Measurements from ENCODE around the gene ERICH3.

The ERICH3 gene, protein sequence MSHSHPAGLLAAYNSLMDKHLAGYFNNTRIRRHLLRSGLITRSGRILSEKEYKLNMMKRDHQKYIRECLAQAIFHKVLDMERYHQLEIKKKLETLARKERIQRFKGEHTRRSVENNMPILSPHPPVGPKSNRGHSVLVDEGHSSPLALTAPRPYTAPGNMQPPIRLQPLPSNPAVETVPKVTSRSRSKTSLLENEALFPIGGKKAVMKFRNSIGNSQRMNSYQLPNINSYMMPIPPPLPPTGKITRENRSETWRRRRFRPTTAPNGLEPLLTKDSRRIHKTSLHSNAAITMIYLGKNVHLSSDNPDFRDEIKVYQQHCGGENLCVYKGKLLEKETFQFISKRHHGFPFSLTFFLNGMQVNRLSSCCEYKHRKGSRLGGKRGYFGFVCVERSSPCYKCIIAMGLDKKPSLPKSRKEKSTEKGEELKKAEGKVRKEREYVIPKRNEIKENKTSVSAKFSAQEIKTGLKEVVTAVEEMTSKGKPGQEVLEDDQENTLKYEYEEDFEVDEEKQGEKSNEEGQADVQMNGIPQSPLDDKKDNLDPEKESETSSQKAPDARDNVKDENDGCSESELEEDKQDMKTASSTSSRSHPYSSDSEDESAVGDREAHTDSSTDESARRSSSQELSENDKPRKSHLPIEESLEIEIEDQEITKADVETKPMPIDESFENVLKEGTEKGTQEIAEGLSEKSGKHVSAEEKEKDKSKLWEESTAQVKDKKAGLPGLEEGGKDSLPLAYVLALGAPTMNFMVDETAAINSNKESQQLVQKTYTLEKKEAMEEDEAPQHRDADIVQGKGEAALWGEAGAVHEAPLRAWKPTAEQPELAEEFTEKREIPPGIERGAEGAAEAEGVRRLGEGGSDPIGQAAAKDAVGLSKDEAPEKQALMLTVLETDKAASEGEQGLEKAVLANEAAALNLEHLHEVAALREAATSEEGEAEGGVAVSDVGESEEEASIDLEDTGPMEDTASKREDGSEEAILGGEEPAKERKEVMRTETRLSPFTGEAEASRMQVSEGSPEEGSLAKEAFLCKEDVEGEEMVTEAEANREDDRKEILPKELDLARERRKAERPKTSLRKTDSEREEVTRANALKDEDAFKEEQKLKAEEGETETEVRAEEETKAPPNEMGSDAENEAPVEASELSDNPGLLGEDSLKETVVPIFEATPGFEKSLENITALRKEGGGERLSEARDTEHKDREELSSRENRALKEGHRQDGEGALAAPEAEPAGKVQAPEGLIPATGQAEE (N-terminal part only)

DNA sequence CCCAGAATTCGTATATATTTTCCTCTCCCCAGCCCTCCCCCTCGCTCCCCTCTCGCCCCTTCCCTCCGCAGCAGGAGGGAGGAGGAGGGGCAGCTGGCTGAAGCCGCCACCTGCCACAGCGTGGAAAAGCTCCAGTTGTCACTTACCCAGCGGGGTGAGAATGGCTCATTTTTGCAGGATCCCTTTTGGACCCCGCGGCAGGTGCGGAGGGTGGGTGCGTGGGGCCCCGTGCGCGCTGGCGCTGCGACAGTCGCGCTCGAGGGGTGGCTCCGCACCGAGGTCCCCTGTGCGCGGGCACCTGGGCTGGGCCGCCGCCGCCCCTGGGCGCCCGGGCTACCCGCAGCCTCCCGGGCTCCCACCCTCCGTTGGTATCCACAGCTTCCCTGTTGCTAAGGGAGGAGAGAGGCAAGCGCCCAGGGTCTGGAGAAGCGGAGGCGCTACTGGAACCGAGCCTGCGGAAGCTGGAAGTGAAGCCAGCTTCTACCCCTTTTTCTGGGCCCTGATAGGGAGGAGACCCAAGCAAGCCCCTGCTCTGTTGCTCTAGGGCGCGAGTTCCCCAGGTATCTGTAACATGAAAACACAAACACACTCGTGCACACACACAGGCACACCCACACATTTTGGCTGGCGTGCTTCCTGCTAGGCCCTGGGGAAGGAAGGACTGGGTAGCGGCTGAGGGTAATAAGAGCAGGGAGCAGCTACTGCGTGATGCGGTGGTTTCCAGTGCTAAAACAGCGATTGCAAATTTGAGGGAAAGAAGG, at the start of gene ERICH3:
ERICH3 (minus strand) TSS at position 442 of the 761 bp plus-strand sequence; CDS start at position 169, 273 bp downstream.
- no peak for DNase-seq

DNA sequence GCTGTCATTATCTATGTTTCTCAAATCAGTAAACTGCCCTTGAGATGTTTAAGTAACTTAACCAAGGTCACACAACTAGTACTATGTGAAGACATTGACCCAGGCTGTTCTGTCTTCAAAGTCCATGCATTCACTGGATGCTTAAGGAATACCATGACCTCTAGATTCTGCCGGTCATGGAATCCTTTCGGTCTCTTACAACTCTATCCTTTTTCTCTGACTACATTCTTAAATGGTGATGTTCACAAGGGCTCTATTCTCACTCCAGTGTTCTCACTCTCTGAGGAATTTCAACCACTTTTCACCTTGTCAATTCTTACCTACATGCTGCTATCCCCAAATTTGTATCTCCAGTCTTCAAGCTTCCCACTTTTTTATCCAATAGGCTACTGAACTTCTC, 44.0 kb upstream of the ERICH3 start:
- no peak for DNase-seq

DNA sequence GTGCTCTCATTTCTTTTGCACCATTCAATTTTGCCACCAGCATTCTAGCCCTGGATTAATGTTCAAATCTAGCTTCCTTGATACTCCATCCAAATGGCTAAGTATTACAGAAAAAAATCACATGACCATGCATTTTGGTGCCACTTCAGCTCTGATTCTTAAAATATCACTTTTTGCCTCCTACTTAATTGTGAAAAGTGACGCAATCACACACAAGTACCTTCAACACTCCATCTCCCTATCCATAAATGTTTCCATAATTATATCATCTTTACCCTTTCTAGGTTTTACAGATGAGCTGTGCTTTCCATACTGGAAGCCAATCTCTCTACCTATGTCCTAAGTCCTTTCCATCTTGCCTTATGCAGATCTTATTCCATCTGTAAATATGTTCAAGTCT, 43.2 kb upstream of the ERICH3 start:
- DNase-seq, result no peak

DNA sequence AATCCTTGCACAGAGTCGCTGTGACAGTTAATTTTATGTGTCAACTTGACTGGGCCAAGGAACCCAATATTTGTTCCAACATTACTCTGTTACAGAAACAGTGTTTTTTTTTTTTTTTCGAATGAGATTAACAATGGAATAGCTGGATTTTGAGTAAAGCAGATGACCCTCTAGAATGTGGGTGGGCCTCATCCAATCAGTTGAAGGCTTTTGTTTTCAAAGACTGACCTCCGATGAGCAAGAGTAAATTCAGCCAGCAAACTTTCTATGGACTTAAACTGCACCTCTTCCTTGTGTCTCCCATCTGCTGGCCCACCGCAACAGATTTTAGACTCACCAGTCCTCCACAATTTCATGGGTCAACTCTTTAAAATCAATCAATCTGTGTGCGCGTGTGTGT, 42.2 kb upstream of the ERICH3 start:
- DNase-seq, result no peak

DNA sequence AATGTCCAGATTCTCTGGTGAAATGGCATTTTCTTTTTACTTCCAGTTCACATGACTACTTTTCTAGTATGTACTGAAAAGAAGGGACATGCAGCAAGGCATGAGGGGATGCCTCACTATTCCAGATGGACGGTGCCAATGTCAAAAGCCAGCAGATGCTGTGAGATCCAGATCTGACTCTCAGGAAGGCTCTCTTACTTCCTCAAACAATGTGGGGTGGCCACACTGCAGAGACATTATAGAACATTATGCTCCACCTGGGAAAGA, 41.6 kb upstream of the ERICH3 start:
- DNase-seq, result no peak

DNA sequence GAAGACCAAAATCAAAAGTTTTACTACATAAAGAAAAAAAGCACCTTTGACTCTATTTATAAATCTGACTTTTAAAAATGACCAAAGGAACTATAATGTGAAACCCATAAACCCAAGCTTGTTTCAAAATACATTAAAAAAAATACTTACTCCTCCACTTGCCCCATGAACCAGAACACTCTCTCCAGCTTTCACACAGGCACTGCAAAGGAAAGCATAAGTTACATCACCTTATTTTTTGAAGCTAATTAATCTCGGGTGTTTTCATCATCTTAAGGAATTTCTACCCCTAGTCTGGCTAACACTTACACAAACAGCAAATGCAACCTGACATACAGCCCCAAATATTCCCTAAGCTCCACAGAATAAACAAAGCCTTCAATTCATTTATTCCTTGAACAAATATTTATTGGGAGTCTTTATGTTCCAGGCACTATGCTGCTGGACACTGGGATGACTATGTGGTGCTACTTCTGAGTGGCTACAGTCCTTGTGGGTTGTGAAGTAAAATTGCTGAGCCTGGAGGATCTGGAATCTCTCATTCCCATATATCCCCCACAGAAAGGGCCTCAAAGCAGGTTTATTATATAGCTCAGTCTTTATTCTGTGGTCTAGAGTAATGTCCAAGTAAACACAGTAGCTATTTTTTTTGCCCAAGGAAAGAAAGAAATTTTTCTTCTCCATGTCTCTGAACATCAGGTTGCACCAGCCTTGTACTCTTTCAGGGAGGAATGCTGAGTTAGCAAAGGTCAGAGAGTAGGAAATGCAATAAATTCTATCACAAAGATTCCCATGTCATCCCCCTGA, 41.0 kb upstream of the ERICH3 start:
- no peak for DNase-seq

DNA sequence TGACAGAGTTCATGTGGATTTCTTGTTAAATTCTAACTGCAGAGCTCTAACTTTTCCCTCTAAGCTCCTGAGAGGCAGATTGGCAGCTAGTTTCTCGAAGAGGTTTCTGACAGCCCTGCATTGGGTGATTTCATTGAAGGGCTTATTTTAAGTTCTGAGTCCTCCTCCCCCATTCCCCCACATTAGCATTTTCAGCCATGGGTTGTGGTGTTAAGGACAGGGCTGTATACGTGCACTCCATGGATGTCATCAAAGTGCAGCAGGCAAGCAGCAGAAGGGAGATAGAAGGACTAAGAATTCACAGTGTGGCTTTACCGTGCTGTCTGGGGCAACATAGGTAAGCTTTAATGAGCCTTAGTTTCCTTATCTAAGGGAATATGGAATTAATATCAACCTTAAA, 40.3 kb upstream of the ERICH3 start:
- no peak for DNase-seq

DNA sequence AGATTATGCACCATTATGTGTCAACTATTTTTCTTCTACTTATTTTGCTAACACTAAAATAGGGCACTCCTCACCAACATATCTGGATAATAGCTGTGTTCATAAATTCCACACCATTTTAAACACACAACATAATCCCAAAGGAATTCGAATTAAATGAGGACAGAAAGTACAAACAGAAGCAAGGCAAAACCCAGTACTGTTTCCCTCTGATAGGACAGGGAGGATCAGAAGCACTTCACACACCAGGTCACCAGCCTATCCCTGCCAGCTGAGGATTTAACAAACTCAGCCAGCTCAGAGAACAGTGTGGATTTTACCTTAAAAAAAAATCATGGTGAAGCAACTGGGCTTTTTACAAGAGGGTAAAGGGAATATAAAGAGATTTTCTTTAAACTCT, 39.3 kb upstream of the ERICH3 start:
- no peak for DNase-seq

DNA sequence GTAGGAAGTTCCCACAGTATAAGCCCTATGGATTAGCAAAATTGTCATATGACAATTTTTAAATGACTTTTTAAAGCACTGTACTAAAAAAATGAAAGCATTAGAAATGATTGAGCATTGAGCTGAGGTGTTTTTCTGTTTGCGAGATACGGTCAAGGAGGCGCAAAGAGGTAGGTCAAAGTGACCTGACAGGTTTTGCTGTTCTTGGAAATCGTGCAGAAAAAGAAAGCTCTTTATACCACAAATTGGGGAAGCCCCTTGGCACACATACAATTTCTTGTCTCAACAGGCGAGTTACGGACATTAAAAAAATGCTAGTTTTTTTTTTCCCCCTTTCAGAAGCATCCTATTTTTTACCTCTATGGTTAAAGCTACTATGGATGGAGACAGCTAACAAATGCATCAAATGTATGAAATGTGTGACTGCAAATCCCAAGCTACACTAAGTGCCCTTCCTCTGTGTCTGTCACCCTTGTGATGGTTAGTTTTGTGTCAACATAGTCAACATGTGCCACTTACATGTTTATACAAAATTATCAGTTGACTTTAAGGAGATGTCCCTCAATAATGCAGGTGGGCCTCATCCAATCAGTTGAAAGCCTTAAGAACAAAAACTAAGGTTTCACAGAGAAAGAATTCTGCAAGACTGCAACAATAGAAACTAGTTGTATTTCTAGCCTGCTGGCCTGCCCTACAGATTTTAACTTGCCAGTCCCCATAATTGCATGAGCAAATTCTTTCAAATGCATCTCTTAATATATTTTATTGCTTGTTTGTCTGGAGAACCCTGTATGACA, 30.0 kb upstream of the ERICH3 start:
- no peak for DNase-seq

DNA sequence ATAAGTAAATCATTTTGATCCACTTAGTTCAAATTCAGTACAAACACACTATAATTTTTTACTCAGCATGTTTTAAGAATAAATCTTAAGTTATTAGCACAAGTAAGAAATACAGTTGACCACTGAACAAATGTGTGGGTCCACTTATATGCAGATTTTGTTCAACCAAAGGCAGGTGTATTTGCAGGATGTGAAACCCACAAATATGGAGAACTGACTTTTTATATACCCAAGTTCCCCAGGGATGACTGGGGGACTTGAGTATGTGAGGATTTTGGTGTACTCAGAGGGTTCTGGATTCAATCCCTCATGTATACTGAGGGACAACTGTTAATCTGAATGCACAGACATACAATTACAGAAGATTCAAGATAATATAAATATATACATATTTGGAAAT, 25.7 kb upstream of the ERICH3 start:
- no peak for DNase-seq

DNA sequence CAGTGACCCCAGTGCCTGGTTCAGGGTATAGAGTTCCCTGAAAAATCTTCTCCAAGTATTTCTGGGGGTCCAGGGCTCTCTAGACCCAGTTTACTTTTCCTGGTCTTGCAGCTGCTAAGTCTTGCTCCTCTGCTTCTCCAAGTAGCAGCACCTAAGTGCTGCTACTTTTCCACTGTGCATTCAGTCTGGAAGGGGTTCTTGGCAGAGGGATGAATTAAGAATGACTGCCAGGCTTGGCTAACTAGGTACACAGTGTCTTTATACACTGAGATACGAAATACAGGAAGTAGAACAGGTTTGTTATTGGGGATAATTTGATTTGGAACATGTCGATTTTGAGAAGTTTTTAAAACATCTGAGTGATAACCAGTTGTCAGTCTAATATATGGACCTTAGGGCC, 24.2 kb upstream of the ERICH3 start:
- no peak for DNase-seq

DNA sequence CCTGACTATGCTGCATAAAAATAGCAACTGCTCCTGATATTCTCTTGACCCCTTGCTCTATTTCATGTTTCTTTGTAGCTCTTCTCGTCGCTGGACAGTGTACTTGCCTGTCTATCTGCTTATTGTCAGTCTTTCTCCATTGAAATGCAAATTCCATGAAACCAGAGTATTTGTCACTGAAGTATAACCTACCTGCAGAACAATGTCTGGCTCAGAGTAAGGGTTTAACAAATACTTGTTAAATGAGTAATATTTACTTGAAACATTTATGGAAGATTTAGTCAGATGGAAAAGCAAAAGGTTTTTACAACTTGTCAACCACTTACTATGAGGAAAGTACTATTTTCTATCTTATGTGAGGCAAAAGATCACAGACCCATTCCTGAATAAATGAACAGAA, 19.9 kb upstream of the ERICH3 start:
- no peak for DNase-seq

DNA sequence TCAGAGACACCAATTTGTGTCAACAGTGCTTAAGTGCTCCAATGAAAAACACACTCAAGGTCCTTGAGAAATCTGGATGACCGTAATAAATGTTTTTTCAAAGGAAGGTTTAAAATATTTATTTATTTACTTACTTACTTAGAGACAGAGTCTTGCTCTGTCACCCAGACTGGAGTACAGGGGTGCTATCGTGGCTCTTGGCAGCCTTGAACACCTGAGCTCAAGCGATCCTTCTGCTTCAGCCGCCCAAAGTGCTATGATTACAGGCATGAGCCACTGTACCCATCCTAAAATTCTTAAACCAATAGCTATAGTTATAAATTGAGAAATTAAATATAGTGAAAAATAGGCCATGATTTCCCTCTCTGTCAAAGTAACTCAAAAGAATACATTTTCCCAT, 17.3 kb upstream of the ERICH3 start:
- no peak for DNase-seq

DNA sequence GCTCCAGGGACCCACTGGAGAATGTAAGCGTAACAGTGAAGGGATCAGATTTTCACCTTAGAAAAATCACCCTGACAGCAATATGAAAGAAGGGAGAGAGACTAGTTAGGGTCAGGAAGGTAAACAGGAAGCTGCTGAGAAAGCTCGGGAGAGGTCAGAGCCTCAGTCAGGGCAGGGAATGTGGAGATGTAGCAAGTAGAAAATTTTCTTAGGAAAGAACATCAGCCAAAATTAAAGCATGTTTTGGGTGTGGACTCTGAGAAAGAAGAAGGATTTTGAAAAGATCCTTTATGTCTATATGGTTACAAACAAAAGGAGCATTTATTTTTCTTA, 16.7 kb upstream of the ERICH3 start:
- no peak for DNase-seq

DNA sequence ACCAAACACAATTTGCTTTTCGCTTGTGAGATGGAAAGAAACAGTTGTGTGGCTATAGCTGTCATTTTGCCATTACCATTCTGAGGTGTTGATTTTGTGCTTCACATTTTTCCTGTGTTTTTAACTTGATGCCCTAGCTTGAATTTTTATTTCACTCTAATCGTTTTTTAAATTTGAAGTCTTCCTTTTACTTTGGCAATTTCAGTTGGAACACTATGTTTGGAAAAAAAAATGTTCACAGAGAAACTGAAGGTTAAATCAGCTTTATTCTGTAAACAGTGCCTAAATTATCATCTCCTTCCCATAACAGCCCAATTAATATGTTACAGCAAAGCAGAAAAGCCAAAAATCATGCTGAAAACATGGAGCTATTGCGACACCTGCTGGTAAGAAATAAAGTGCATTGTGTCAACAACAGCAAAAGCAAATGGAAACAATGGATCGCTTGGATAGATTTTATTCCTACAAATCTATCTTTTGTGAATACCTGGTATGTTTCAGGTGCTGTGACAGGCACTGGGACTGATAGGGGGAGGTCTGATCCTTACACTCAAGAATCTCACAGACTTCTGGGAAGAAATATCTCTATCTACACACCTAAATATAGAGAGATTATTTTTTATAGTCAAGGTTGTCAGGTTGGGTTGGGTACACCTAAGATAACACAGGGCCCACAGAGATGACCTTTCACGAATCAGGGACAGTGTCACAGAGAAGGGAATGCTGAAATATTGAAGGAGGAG, 16.2 kb upstream of the ERICH3 start:
- DNase-seq, result peak; percentile 49 to 68

DNA sequence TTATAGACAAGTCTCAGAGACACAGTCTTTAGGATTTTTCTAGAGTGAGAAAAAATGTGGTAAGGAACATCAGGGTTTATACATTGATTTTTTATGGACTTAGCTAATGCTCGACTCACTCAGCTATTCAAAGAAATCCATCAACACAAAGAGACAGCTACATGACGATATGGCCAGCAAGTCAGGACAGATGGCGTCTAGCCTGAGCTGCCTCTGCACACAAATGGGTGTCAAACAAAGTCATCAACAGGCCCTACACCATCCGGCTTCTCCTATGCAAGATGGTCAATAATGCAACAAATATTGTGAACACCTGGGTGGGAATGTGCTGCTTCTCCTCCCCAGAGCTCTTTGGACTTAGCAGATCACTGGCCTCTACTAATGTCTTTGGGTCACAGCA, 13.3 kb upstream of the ERICH3 start:
- DNase-seq, result no peak

DNA sequence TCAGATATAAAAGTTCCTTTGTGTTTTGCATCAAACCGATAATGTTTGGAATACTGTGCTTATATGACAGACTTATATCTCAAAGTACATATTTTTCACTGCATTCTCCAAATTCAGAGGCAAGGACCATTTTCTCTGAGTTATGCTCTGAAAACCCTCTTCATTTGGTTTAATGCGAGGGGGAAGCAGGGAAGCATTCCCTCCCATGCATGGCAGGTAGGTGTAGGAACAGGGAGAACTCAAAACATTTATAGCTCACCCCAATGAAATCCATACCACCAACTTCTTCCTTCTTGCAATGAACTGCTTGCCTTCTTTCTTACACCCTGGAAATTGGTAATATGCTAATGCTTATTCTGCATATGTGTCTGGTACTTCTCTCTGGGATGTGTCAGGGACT, 10.7 kb upstream of the ERICH3 start:
- no peak for DNase-seq

DNA sequence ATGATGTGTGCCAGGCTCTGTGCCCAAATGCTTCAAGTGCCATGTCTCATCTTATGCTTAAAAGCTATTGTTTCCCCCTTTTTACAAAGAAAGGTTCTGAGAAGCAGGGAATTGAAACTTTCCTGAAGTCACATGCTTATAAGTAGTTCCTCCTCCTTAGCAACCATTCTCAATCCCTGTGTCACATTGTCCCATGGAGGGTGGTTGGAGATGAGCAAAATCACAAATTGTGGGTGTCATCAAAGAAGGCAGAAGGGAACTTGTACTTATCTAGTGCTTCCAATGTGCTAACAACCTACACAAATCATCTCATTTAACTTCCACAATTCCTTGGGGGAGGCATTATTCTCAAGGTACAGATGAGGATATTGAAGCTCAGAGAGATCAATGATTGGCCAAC, 10.1 kb upstream of the ERICH3 start:
- no peak for DNase-seq

DNA sequence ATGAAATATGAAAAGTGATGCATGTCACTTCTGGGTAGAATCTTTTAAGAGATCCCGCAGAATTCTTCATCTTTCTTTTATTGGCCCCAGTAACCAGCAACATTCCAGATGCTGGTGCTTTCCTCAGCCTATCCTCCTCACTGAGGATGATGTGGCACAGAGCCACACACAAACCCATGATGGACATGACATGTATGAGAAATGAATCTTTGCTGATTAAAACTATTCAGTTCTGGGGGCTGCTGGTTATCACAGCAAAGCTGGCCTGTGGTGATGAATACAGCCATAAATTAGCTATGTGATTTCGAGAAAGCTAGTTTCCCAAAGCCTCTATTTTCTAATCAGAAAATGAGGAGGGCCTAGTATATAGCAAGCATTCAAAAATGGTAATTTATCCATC, 8.3 kb upstream of the ERICH3 start:
- DNase-seq, result no peak

DNA sequence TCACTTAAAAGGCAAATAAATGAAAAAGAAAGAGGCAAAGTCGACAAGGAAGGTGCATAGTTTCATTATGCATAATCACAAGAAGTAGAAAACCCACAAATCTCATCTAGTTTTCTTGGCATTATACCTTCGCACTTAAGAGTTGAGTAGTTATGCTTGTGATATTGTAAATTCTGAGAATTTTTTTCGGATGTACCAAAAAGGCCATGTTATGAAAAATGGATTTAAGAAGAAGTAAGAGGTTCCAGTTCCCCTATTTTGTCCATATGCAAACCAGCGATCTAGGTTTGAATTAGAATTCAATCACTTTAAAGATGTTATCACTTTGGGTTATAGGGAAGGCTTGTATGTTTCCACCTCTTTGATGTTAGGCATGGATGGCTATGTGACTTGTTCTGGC, 7.9 kb upstream of the ERICH3 start:
- no peak for DNase-seq

DNA sequence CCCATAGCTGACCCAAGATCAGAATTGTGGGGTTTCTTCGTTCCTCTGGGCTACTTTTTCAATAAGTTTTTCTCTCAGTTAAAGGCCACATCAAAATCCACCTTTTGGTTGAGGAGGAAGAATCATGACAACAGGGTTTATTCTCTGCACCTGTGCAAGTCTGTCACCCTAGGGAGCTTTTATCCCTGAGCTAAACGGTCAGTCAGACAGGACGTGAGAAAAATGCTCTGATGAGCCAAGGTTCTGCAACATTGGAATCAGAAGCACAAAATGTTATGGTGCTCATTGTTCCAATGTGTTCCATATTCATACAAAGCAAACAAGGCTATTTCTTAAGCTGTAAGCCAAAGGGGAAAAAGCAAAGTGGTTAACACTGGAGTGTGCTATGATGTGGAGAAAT, 7.4 kb upstream of the ERICH3 start:
- no peak for DNase-seq
